Neural progenitor cell (in vitro differentiated cells): Measurements from ENCODE around the gene FAM24A.

Experiments used
- EZH2 ChIP-seq: fragments of 200-600 bp; sonication (generic); IDR thresholded peaks from 2 replicates; pipeline ENCODE4 v1.6.1; 2017; ENCODE audit warnings: antibody characterized with exemption, mild to moderate bottlenecking, moderate library complexity
- TF ChIP-seq, protein P1 (sequence below): fragments of 200-600 bp; sonication (generic); IDR thresholded peaks from 2 replicates; pipeline ENCODE4 v1.5.1; 2017; ENCODE audit warnings: antibody characterized with exemption, mild to moderate bottlenecking

DNA sequence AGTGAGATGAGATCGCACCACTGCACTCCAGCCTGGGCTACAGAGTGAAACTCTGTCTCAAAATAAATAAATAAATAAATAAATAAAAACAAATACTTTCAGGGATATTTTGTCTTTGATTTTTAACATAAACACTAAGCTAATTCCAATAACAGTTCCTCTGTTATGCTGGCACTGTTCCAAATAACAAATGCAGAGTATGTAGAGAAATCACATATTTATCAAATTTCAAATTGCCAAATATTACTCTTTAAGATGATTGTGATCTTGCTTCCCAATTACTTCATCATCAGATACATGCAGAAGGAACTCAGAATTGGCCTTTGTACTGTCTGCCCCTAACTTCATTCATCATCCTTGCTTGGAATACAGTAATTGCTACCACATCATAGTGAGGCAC, 19.7 kb downstream of the FAM24A start:
- TF ChIP-seq EZH2 = no peak
- TF ChIP-seq, protein P1, sequence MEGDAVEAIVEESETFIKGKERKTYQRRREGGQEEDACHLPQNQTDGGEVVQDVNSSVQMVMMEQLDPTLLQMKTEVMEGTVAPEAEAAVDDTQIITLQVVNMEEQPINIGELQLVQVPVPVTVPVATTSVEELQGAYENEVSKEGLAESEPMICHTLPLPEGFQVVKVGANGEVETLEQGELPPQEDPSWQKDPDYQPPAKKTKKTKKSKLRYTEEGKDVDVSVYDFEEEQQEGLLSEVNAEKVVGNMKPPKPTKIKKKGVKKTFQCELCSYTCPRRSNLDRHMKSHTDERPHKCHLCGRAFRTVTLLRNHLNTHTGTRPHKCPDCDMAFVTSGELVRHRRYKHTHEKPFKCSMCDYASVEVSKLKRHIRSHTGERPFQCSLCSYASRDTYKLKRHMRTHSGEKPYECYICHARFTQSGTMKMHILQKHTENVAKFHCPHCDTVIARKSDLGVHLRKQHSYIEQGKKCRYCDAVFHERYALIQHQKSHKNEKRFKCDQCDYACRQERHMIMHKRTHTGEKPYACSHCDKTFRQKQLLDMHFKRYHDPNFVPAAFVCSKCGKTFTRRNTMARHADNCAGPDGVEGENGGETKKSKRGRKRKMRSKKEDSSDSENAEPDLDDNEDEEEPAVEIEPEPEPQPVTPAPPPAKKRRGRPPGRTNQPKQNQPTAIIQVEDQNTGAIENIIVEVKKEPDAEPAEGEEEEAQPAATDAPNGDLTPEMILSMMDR = no peak
